ENCODE data around the gene PRDM16.

DNA sequence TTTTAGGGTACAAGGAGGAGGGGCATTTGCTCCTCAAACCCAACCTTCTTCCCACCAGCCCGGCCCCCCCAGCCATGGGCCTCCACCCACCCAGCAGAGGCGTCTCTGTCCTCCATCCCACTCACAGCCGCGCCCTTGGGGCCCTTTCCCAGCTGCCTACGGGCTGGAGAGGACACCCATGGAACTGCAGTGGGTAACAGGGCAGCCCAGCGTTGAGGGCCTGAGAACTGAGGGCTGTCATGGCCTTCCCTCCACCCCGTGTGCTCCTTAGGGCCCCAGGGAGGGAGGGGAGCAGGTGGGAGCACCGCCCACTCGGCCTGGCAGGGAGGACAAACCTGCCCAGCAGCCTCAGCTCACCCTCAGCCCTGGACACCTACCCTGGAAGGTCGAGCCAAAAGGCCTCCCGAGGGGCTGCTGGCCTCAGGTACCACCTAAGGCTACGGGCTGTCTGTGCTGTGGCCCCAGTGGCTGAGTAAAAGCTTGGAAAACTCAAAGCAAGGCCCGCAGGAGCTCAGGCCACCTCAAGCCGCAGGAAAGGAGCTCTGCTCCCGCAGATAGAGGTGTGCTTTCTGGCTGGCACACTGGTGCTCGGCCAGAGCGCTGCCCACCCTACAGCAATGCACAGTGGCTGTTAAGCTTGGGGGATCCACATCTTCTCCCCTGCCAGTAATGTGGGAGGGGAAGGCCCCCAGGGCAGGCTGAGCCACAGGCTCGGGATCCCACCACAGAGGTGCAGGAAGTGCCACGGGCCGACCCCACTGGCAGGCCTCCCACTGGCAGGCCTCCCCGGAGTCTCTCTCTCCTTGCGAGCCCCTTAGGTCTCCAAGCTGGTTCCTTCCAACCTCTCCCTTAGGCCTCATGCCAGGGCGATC lies 383.2 kb downstream of the PRDM16 start:
- TF ChIP-seq, protein P1, sequence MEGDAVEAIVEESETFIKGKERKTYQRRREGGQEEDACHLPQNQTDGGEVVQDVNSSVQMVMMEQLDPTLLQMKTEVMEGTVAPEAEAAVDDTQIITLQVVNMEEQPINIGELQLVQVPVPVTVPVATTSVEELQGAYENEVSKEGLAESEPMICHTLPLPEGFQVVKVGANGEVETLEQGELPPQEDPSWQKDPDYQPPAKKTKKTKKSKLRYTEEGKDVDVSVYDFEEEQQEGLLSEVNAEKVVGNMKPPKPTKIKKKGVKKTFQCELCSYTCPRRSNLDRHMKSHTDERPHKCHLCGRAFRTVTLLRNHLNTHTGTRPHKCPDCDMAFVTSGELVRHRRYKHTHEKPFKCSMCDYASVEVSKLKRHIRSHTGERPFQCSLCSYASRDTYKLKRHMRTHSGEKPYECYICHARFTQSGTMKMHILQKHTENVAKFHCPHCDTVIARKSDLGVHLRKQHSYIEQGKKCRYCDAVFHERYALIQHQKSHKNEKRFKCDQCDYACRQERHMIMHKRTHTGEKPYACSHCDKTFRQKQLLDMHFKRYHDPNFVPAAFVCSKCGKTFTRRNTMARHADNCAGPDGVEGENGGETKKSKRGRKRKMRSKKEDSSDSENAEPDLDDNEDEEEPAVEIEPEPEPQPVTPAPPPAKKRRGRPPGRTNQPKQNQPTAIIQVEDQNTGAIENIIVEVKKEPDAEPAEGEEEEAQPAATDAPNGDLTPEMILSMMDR (conservative IDR thresholded peaks at IDR 0.05 in 1 of 2, IDR thresholded peaks at IDR 0.05 in 1 of 2; ENCODE audit: extremely low read depth in 1 of 2, insufficient read depth in 1 of 2, low read depth in 1 of 2, low read length in 2 of 2) = no peak
- no peak for TF ChIP-seq EZH2 (IDR thresholded peaks at IDR 0.05; ENCODE audit: borderline replicate concordance, low read length)
